ENCODE measurements around the gene MARCHF10. TPM values are rescaled to one million over a fixed set of nuclear protein-coding genes. Genes with fewer than 3 reads are reported as not detected.

The MARCHF10 gene
- total RNA-seq, 4 donors from 2014 or later = under 0.01 to 0.41 (median 0.18) TPM; not detected in 1

DNA sequence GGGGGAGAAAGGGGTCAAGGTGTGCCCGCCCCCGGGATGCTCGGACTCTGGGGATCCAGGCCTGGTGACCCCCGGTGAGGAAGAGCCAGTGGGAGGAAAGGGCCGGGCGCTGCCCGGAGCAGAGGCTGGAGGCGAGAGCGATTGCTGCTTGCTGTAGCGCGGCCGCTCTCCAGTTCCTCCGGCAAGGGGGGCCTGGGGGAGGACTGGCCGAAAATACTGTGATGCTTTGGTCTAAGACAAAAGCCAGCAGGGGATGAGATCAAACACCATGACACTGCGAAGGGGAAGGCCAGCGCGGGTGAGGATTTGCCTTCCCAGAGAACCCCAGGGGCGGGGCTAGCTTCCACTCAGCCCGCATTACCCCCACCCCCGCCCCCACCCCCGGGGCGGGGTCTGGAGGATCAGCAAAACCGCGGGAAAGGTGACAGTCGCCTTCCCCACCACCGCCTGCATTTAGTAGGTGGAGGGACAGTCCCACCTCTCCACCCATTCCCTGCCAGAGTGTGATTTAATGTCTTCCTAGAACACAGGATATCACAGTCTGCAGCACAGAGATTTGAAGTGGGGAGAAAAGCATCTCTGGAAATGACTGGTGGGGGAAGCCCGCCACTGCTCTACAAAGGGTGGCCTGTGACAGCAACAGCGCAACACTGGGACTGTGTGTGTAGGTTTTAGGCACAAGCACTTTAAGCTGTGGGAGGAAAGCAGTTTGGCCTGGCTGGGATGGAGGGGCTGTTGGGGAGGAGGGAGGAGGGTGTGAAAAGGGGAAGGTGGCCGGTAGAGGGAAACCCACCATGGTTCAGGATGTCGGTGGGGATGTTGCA, 154.9 kb downstream of the MARCHF10 start:
- Histone ChIP-seq H3K4me1 (peaks cover 0 to 28% of the 10 kb centered on the region in 2 donors), H3K27ac (peak overlapping the region; percentile 17 to 68), H3K4me3 (peak overlapping the region; percentile 29 to 33), H3K36me3 (no peaks in the 10 kb centered on the region), H3K9me3 (no peaks in the 10 kb centered on the region), H3K27me3 (no peaks in the 10 kb centered on the region)
- DNase-seq = peak; percentile 53 to 74
- intact Hi-C loops (cut with DNase I; ENCODE audit: low total_unique reads) = no loop called here
- TF ChIP-seq, protein P1, sequence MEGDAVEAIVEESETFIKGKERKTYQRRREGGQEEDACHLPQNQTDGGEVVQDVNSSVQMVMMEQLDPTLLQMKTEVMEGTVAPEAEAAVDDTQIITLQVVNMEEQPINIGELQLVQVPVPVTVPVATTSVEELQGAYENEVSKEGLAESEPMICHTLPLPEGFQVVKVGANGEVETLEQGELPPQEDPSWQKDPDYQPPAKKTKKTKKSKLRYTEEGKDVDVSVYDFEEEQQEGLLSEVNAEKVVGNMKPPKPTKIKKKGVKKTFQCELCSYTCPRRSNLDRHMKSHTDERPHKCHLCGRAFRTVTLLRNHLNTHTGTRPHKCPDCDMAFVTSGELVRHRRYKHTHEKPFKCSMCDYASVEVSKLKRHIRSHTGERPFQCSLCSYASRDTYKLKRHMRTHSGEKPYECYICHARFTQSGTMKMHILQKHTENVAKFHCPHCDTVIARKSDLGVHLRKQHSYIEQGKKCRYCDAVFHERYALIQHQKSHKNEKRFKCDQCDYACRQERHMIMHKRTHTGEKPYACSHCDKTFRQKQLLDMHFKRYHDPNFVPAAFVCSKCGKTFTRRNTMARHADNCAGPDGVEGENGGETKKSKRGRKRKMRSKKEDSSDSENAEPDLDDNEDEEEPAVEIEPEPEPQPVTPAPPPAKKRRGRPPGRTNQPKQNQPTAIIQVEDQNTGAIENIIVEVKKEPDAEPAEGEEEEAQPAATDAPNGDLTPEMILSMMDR (IDR thresholded peaks at IDR 0.05) = no peak
- no peak for TF ChIP-seq POLR2A (IDR thresholded peaks at IDR 0.05)

DNA sequence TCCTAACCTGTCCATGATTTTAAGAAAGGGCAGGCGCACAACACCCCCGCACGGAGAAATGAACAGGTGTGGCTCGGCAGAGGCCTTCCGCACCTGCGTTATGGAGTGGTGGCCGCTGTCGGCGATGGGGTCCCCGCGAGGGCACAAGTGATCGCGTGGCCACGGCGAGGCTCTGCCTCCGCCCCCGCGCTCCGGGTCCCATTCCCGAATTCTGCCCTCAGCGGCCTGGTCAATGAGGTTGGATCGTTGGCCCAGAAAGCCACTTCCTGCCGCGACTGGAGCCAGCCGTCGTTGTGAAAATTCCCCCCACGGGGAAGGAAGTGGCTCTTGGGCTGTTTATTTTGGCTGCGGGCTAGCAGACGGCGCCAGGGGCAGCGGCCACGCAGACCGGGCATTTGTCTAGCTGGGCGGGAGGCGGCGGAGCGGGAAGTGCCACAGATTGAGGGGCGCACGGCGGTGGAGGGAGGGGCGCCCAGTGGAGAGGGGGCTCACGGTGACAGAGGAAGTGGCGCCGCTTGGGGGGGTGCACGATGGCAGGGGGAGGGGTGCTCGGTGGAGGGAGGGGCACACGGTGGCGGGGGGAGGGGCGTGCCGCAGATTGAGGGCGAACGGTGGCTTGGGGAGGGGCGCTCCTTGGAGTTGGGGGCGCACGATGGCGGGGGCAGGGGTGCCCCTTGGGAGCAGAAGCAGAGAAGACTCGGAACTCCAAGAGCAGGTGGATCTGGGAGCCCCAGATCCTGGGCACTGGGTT, 155.7 kb downstream of the MARCHF10 start:
- intact Hi-C loops (cut with DNase I; ENCODE audit: low total_unique reads) = no loop called here
- peaks cover 0 to 24% of the 10 kb centered on the region in 2 donors for H3K4me1 ChIP-seq
- H3K9me3 ChIP-seq = no peaks in the 10 kb centered on the region
- peak in 1 of 2 donors; percentile 53 for DNase-seq
- H3K27ac ChIP-seq = peak overlapping the region; percentile 17 to 68
- no peaks in the 10 kb centered on the region for H3K36me3 ChIP-seq
- TF ChIP-seq, protein P1 (IDR thresholded peaks at IDR 0.05) = no peak
- no peak for TF ChIP-seq POLR2A (IDR thresholded peaks at IDR 0.05)
- peak overlapping the region; percentile 29 to 33 for H3K4me3 ChIP-seq
- H3K27me3 ChIP-seq = no peaks in the 10 kb centered on the region

Small RNAs within 50 kb of the gene (small RNA-seq; reads per million reads assigned to genes)
- gene RF00019 = not detected
- gene RNU6-446P = not detected

Other genes with a start within 250 kb of the MARCHF10 start
- 100 to 1,000 TPM in 2 of 4 donors, 10 to 100 TPM in 2; 30.7 to 273 (median 102) TPM for gene MRC2, start 180.6 kb downstream of the MARCHF10 start, total RNA-seq
- gene TANC2, start 157.9 kb upstream of the MARCHF10 start, total RNA-seq = 10 to 100 TPM in 3 of 4 donors, 1 to 10 TPM in 1; 7.9 to 48.8 (median 25.1) TPM